ENCODE results near the gene ETF1.
"Not testable (repeated sequence)": the region's sequence is repeated elsewhere in the genome, so short reads cannot be mapped to it uniquely, and the experiment has no call there.

ETF1 gene

DNA sequence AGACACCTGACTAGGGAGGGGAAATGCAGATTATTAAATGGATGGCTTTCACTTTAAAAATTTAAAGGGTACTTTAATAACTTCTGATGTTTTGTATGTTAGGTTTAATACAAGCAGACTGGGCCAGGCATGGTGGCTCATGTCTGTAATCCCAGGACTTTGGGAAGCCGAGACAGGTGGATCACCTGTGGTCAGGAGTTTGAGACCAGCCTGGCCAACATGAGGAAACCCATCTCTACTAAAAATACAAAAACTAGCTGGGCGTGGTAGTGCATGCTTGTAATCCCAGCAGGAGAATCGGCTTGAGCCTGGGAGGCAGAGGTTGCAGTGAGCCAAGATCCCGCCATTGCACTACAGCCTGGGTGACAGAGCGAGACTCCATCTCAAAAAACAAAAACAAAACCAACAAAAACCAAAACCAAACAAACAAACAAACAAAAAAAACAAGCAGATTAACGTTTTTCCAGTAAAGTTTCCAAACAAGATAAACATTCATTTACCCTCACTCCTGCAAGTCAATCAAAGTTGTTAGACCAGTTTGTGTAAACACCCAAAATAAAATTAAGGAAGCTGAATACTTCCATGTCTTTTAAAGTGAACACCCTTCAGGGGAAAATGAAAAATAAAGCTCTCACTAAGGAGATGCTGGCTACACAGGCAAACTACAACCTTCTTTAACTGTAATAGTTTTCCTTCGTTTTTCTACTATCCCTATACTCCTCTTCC, 14.1 kb downstream of the ETF1 start:
- ATAC-seq: no peak

DNA sequence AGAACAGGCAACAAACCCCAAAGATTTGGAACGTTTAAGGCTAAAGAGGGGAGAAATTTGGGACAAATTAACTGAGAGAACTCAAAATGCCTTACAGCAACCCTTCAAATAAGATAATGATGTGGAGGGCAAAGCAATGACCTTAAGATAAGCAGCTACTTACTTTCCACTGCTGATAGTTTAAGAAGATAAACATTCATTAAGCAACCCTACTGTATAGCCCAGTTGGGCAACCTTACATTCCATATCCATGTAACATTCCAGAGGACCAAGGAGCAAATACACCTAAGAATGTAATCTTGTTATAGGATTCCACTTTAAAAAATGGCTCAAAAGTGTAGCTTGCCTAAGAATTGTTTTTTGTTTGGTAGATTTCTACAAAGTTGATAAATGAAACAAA, 14.8 kb downstream of the ETF1 start:
- ATAC-seq: no peak

DNA sequence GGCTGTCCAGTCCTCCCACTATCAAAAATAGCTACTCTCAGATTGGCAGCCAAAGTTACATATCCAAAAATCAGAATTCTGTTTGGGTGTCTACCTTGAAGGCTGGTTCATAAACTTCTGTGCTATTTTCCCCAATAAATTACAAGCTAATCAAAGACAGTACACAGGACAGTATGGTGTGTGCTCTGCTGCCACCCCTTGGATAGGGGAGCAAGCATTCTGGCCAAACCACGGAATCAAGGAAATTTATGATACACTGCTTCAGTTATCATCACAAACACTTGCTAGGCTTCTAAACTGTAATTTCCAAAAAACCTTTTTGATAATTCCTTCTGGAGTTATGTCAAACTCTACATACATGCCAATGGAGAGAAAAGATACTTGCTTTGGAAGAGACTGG, 15.9 kb downstream of the ETF1 start:
- ATAC-seq: no peak

DNA sequence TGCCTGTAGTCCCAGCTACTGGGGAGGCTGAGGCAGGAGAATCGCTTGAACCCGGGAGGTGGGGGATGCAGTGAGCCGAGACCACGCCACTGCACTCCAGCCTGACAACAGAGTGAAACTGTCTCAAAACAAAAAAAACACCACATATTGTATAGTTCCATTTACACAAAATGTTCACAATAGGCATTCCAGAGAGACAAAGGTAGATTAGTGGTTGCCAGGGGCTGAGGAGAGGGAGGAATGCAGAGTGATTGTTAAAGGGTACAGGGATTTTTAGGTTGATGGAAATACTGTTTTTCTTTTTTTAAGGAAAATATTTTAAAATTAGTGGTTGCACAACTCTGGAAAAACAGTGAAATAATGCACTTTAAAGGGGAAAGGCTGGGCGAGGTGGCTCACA, 19.6 kb downstream of the ETF1 start:
- no peak for ATAC-seq

DNA sequence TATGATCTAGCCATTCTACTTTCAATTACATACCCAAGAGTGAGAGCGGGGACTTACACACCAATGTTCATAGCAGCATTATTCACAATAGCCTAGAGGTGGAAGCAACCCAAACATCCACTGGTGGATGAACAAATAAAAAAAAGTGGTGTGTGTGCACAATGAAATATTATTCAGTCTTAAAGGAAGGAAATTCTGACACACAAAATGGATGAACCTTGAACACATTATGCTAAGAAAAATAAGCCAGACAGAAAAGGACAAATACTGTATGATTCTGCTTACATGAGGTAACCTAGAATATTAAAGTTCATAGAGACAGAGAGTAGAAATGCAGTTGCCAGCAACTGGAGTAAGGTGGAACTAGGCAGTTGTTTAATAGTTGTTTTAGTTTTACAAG, 22.1 kb downstream of the ETF1 start:
- ATAC-seq: no peak

DNA sequence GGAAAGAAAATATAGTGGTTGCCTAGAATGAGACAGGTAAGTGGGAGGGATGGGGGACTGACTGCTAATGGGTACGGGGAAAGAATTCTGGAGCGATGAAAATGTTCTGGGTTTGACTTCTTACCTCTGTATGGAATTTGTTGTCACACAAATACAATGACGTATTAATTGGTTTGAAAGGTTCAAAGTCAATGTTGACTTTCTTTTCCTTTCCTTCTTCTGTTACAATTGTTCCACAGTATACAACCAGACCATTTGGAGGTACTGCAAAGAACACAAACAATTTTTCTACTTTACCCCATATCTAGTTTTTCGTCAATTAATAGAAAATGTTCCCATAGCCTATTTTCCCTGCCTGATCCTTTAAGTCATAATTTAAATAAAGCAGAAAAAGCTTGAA, 25.6 kb downstream of the ETF1 start:
- no peak for ATAC-seq

DNA sequence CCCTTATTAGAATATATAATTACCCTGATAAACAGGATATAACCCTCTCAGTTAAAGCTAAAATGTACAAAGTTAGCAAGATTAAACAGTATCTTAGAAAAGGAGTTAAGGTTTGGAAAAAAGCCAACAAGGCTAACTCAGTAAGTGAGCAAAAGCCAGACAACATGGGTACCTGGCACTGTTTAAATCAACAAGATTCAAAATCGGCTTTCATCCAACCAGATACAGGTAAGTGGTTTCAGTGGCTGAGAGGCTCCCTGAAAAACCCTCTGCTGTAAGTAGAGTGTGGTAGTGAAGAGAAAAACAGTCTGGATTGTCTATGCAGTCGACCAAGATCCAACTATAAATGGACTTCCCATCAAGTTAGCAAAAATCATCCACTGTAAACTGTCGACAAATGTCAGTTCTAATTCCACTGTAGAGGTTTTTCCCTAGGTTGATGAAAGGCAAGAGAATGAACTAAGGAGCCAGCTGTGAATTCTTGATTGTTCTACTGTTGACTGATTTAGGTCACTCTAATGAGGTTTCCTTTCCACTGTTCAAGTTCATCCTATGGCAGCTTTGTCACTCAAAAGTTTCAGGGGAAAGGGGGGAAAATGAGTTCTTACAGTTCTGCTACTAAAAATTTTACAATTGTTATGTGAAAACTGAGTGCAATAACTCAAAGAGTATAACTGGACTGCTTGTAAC, 27.3 kb downstream of the ETF1 start:
- no peak for ATAC-seq

DNA sequence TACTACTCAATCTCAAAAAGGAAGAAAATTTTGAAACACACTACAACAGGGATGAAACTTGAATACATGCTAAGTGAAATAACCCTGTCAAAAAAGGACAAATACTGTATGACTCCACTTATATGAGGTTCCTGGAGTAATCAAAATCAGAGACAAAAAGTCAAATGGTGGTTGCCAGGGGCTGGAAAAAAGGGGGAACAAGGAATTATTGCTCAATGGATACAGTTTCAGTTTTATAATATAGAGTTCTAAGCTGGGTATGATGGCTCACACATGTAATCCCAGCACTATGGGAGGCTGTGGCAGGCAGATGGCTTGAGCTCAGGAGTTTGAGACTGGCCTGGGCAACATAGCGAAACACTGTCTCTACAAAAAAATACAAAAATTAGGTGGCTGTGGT, 29.0 kb downstream of the ETF1 start:
- ATAC-seq: no peak

DNA sequence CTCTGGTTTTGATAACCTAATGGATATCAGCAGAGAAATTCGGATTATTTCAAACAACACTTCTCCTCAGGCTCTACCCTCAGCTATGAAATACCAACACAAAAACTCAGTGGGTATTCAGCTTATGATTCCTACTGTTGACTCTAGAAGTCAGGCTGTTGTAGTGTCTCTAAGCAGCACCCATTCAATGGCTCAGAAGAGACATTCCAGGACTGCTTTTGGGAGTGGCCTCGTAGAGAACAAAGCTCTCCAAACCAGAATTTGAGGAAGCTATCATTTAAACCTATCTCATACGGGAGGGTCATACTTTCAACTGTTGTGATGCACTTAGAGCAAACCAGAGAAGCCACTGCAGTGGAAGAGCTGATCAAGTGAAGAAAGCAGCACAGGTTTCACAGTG, 34.1 kb downstream of the ETF1 start:
- no peak for ATAC-seq

DNA sequence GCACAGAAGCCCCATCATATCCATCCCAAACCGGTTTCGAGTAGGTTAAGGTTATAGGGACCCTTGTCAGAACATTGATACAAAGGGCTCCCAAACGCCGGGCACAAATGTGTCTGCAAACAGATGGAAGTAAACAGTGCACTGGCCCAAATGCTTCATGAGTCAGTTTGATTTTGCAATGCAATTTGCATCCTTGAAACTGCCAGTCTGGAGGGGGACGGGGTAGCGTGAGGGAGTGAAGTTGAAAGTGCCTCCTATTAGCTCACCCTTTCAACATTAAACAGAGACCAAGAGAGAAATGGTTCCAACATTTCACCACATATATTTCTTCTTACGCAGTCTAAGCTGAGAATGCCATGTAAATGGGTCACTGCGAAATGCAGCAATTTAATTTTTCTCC, 35.6 kb downstream of the ETF1 start:
- not testable (repeated sequence) for ATAC-seq

DNA sequence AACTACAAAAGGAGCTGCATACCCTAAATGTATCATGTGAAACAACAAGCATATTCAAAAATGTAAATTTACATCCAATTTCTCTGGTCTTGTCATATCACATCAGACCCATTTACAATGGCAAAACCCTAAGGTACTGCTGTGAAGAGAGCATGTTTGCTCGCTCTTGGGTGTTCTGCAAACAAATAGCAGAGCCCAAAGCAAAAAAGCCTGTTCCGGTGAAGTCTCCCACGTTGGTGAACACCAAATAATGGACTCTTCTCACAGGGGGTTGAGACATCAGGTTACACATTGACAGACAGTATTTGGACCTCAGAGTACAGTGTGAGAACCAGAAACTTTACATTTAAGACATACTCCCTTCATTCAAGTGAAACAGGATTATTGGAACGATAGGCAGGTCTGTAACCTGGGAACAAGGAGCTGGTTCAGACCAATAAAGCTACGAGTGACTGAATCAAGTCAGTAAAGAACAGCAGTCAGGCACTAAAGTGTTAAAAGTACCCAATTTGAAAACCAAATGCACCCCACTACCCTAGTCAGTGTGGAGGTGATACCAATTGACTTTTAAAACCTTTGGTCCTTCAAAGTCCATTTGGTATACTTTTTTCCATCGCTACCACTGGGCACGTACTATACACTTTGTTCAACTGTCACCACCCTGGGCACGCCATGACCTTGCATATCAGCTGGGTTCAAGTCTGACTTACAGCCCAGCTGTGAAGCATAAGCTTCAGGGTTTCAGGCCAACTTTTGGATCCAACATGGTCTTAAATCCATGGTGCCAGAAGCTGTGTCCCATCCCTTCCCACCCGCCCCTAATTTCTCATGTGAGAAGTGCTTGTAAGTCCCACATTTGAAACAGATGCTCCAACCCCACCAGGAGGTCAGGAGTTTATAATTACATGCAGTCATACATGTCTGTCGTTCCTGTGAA, 36.4 kb downstream of the ETF1 start:
- no peak for ATAC-seq

DNA sequence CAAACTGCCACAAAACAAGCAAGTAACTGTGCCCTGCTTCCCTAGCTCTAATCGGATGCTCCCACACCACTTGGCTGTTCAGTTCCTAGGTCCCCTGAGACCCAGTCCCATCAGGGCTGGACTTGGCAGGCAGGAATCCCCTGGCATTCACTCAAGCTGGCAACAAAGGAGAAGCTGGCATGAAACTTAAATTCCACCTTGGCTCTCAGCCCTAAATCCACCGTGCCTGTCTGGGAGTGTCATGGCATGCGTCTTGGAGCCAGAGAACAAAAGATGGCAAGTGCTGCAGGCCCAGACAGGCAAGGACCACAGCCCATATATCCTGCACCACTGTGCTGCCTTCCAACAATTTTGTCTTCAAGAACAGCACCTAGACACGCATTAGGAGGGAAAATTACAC, 38.2 kb downstream of the ETF1 start:
- ATAC-seq: no peak

DNA sequence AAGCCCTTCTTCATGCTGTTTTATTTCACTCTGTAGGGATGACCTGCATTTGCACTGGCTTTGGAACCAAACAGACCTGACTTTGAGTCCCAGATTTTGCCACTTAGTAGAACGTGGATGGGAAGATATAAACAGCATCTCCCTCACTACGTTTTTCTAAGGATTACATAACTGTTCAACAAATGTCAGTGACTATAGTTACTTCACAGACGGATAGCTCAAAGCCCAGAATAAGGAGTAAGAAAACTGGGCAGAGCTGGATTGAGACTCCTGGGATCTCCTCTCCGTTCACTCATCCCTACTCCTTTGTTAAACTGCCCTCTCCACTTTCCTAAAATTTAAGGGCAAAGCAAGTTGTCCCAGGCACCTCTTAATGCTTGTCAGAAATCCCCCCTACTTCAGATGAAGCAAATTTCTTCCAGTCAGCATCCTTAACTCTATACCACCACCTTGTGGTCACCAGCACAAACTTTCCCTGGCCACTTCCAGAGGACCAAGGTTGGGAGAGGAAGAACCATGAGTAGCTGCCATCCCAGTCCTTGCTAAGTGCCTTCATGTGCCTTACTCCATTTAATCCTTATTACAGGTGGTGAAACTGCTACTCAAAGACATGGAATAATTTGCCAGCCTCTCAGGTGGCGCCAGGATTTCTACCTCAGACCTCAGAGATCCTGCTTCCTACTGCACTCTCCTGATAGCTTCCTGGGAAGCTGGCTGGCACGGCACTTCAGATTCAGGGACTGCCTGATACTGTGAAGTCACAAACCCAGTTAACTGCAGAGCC, 39.4 kb downstream of the ETF1 start:
- ATAC-seq: peak; percentile 57 to 68

DNA sequence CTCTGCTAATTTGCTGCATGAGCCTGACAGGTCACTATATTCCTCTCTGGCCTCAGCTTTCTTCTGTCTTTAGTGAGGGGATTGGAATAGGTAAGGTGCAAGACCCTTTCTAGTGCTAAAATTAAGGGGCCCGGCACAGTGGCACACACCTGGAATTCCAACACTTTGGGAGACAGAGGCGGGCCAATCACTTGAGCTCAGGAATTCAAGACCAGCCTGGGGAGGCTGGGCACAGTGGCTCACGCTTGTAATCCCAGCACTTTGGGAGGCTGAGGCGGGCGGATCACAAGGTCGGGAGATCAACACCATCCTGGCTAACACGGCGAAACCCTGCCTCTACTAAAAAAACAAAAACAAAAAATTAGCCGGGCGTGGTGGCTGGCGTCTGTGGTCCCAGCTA, 40.5 kb downstream of the ETF1 start:
- no peak for ATAC-seq

DNA sequence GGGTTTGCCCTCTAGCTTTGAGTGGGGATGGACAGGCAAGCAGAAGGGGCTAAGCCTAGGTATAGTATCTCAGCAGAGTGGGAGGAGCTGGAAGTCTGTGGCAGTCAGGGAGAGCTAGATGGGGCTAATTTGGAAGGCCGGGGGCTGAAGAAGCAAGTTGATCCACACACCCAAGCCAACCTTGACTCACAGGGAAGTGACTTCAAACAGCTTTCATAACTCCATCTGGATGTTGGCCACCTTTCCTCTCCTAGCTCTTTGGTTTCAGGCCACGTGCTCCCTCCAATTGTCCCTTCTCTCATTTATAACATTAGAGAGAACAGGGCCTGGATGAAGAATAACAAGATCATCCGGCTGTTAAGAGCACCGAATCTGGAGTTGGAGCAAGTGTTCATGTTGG, 40.9 kb downstream of the ETF1 start:
- no peak for ATAC-seq

DNA sequence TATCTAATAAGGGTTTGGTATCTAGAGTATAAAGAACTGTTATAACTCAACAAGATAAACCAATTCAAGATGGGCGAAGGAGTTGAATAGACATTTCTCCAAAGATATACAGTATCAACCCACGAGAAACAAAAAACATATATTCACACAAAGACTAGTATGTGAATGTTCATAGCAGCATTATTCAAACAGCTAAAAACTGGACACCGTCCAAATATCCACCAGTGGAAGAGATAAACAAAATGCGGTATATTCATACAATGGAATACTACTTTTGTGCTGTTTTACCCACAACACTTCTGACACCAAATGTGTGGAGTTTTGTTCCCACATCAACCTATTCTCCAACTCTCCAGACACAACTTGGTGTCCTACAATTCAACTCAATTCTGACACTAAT, 44.7 kb downstream of the ETF1 start:
- no peak for ATAC-seq

DNA sequence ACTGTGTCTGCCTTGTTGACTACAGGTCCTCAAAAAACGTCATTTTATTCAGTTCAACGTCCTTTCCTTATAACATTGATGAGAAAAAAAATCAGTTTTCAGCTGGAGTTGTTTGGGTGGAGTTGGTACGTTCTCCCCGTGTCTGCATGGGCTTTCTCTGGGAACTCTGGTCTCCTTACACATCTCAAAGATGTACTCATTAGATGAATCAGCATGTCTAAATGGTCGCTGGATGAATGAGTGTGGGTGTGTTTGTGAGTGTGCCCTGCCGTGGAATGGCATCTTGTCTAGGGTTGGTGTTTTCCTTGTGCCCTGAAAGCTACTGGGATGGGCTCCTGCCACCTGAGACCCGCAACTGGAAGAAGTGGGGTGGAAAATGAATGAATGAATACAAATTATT, 47.7 kb downstream of the ETF1 start:
- no peak for ATAC-seq

DNA sequence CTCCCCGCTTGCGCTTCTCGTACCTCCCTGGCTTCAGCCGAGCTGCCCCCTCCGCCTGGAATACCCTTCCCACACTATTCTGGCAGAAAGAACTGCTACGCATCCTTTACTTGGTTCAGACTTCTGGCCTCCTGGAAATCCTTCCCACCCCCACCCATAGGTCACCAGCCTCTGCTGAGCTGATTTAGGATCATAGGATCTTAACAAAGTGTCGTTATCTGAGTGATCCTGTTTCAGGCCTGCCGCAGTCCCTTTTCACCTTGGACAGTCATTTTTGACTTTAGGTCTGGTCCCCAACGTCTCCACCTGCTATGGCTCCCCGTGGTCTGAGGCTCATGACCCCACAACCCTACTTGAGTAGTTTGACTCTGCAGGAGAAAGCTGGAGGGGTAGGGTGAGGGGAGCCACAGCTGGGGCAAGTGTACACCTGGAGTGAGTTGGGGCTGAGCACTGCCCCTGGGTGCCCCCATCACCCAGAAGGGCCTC, 50.4 kb downstream of the ETF1 start:
- no peak for ATAC-seq

DNA sequence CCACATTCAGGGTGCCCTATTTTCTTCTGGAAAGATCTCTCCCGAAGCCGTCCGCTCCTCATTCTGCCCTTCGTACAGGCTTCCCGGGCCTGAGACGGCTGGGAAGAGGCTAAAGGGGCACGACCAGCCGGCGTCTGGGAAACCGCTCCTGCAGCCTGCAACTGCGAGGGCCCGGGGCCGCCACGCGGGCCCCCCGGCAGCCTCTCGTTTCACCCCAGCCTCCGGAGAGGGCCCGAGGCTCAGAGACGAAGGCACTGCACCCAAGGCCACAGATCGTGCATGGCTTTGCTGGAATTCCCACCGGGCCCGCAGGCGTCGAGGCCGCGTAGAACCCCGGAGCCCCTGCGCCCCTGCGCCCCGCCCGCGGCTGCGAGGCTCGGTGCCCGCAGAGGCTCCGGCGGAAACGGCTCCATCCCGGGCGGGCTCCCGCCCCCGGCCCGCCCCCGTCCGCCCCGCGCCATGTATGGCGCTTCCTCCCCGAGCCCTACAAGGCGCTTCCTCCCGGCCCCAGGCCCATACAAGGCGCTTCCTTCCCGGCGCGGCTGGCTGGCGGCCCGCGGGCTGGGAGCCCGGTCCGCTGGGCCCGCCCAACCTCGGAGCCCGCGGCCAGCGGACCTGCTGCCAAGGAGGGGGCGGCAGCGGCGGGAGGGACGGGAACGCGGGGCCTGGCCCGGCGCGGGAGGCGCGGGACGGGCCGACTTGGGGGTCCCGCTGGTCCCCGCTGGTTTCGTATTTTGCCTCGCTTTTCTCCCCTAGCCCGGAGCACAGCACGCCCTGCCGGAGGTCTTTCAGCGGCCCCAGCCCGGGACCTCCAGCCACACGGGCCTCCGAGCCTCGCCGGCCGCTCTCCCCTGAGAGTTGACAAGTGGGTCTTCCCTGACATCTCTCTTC, 51.1 kb downstream of the ETF1 start:
- ATAC-seq: peak; percentile 99

DNA sequence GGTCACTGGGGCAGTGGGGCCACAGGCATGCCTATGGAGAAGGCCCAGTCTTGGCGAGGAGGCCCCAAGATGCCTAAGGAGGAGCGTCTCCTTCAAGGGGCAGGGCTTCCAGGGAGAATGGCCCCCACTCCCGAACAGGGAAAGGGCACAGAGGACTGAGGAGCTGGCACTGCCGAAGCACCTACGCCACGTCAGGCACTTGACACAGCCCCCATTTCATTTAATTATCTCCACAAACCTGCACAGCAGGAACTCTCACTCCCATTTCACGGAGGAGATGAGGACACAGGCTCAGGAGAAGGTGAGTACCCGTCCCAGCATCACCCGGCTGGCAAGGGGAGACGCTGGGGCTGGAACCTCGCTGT, 51.8 kb downstream of the ETF1 start:
- ATAC-seq: no peak

DNA sequence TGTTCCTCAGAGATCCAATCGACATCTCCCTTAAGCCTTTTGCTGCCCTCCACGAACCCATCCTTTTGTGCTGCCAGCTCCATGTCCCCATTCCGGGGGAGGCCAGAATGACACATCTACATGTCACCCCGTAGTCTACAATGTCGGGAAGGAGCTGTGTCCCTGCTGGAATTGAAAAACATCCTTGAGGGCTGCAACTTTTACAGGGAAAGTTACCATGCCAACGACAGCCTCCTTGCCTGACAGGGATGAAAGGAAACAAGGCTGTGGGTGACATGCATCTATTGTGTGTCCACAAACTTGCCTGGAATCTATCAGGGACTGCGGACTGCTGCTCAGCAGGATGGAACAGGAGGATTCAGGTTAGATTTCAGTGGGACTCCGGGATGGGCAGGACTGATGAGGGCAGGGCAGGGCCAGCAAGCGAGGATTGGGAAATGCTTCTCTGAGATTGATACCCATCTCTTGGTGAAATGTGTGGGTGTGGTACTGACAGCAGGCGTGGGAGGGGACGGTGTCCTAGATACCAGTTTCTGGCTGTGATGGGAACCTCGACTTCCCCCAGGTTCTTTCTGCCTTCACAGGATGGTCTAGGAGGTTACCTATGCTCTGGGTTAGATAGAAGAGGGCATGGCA, 52.3 kb downstream of the ETF1 start:
- ATAC-seq: no peak

All from activated CD4-positive, CD25-positive, alpha-beta regulatory T cell treated with anti-CD3 and anti-CD28 coated beads, Interleukin-2, amount 50 U/mL, for 24 hours (primary cell).